Esophagus squamous epithelium (tissue), 4 donors: ENCODE measurements around the gene SKAP1.

ENCODE experiments used
- CTCF ChIP-seq, 6 experiments: fragments of 450-650 bp in 4 of 6; fragments of 200-600 bp in 2 of 6; sonication (generic) in 2 of 6; IDR thresholded peaks; one replicate each; pipeline ENCODE4 v1.5.1; 2016 to 2019; ENCODE audit warnings: antibody characterized with exemption in 6 of 6, mild to moderate bottlenecking in 4 of 6, moderate library complexity in 4 of 6
- POLR2A ChIP-seq, 4 donors: fragments of 450-650 bp; IDR thresholded peaks; one replicate each; pipeline ENCODE4 v1.6.1; 2017; ENCODE audit warnings: antibody characterized with exemption in 4 of 4, mild to moderate bottlenecking in 4 of 4, moderate library complexity in 3 of 4

GRCh38 chr17:48376682-48377325, 53.2 kb downstream of the SKAP1 start:
- TF ChIP-seq POLR2A (IDR thresholded peaks at IDR 0.05) (no peak), CTCF (IDR thresholded peaks at IDR 0.05) (no peak)
